Keratinocyte (primary cell): ENCODE results near the gene COCH.

ENCODE experiments used
- CTCF ChIP-seq, 3 experiments: IDR thresholded peaks in 1 of 3; conservative IDR thresholded peaks in 1 of 3; optimal IDR thresholded peaks in 1 of 3; 2 replicates in 2 of 3; 3 replicates in 1 of 3; pipeline versions ENCODE3 to v1.5.1; 2011; ENCODE audit warnings: low read length in 3 of 3, mild to moderate bottlenecking in 3 of 3, moderate library complexity in 2 of 3, control low read depth in 1 of 3, inconsistent platforms in 1 of 3; ENCODE audit not compliant: insufficient read depth in 2 of 3; ENCODE audit errors: extremely low read depth in 1 of 3
- EZH2 ChIP-seq: IDR thresholded peaks from one replicate; pipeline ENCODE4 v1.6.1; 2012; ENCODE audit warnings: inconsistent platforms, mild to moderate bottlenecking, low read length, moderate library complexity

DNA sequence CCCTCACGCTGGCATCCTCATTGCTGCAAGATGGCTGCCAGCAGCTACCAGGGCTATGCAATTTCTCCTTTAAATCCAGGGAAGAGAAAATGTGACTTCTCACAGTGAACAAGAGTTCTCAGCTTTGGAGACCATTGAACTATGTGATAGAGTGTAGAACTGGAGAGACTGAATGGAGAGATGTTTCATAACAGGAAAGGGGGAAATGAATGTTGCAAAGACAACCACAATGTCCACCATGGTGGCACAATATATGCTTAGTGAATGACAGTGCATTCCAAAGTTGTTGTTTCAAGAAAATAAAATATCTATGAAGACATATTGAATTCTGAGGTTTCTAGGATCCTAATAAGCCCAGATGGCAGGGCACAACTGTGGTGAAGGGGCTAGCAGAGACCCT, 13.2 kb upstream of the COCH start:
- no peak for TF ChIP-seq CTCF (optimal IDR thresholded peaks at IDR 0.05 in 1 of 3, IDR thresholded peaks at IDR 0.05 in 1 of 3, conservative IDR thresholded peaks at IDR 0.05 in 1 of 3; ENCODE audit: extremely low read depth in 1 of 3, insufficient read depth in 2 of 3, low read length in 3 of 3)
- TF ChIP-seq EZH2, result no peak
